HepG2 (cell line): ENCODE results near the gene KCTD13. TPM values are rescaled to one million over a fixed set of nuclear protein-coding genes. Genes with fewer than 3 reads are reported as not detected.

Experiments
- HHEX ChIP-seq: IDR thresholded peaks from 2 replicates; pipeline ENCODE4 v1.6.1; 2016; ENCODE audit warnings: control low read depth
- HNRNPK ChIP-seq: fragments of 200-400 bp; formaldehyde crosslinking; IDR thresholded peaks from 2 replicates; pipeline ENCODE4 v1.6.1; 2018; ENCODE audit warnings: low read length, low read depth, moderate library complexity, mild to moderate bottlenecking; ENCODE audit not compliant: poor library complexity, severe bottlenecking
- HOXA3 ChIP-seq: sonication (generic); formaldehyde crosslinking; IDR thresholded peaks from 2 replicates; pipeline ENCODE4 v1.5.0; 2020; ENCODE audit warnings: missing genetic modification reagents
- KLF11 ChIP-seq: IDR thresholded peaks from 2 replicates; pipeline ENCODE4 v1.6.1; 2016; ENCODE audit warnings: missing compliant biosample characterization
- RAD21 ChIP-seq: fragments of 450-650 bp; formaldehyde crosslinking; IDR thresholded peaks from 2 replicates; pipeline ENCODE4 v1.5.0; 2020; ENCODE audit warnings: mild to moderate bottlenecking
- RBAK ChIP-seq: sonication (generic); formaldehyde crosslinking; IDR thresholded peaks from 2 replicates; pipeline ENCODE4 v1.5.1; 2020; ENCODE audit warnings: mild to moderate bottlenecking, missing genetic modification reagents
- REPIN1 ChIP-seq: sonication (generic); formaldehyde crosslinking; IDR thresholded peaks from 2 replicates; pipeline ENCODE4 v1.8.0; 2022; ENCODE audit warnings: missing genetic modification reagents, low read depth, mild to moderate bottlenecking, borderline replicate concordance
- RXRB ChIP-seq: IDR thresholded peaks from 2 replicates; pipeline ENCODE4 v1.6.1; 2016; ENCODE audit warnings: borderline replicate concordance, missing genetic modification reagents, missing compliant biosample characterization
- SNAI1 ChIP-seq: sonication (generic); formaldehyde crosslinking; IDR thresholded peaks from 2 replicates; pipeline ENCODE4 v1.5.0; 2020; ENCODE audit warnings: mild to moderate bottlenecking, missing genetic modification reagents, borderline replicate concordance
- USF2 ChIP-seq, 2 experiments: sonication (generic) in 1 of 2; formaldehyde crosslinking in 1 of 2; IDR thresholded peaks; 2 replicates each; pipeline versions ENCODE4 v1.5.1 to v1.6.1; 2011 to 2020; ENCODE audit warnings: borderline replicate concordance in 1 of 2, low read depth in 1 of 2, low read length in 1 of 2, mild to moderate bottlenecking in 1 of 2, missing genetic modification reagents in 1 of 2, moderate library complexity in 1 of 2
- ZBTB20 ChIP-seq: sonication (generic); formaldehyde crosslinking; IDR thresholded peaks from 2 replicates; pipeline ENCODE4 v1.8.1; 2023; ENCODE audit warnings: missing genetic modification reagents, low read depth, mild to moderate bottlenecking, borderline replicate concordance
- ZBTB21 ChIP-seq: sonication (generic); formaldehyde crosslinking; IDR thresholded peaks from 2 replicates; pipeline ENCODE4 v1.4.0; 2020; ENCODE audit warnings: missing genetic modification reagents
- ZBTB39 ChIP-seq: sonication (generic); formaldehyde crosslinking; IDR thresholded peaks from 2 replicates; pipeline ENCODE4 v1.5.0; 2020; ENCODE audit warnings: missing genetic modification reagents
- ZFP41 ChIP-seq: sonication (generic); formaldehyde crosslinking; IDR thresholded peaks from 2 replicates; pipeline ENCODE4 v1.4.0; 2020; ENCODE audit warnings: mild to moderate bottlenecking, missing genetic modification reagents, borderline replicate concordance
- ZNF678 ChIP-seq: sonication (generic); formaldehyde crosslinking; IDR thresholded peaks from 2 replicates; pipeline ENCODE4 v1.4.0; 2020; ENCODE audit warnings: mild to moderate bottlenecking, missing genetic modification reagents
- polyA plus RNA-seq, 8 experiments: library from polyadenylated mRNA; depleted of rRNA in 3 of 8; stranded (reverse) in 7 of 8; unstranded in 1 of 8; fragments of >200 nt; fragmentation: Illumina TruSeq in 4 of 8; extraction: Trizol in 4 of 8; gene quantifications; 2 replicates each; pipeline versions ENCODE4 v1.2.1 to v1.2.3, GENCODE V29; 2011 to 2016; ENCODE audit warnings: low read depth in 4 of 8, missing spikeins in 1 of 8, mixed read lengths in 1 of 8; ENCODE audit not compliant: insufficient read depth in 1 of 8
- total RNA-seq, 5 experiments: library from RNA; depleted of rRNA; stranded (reverse); fragments of >200 nt; fragmentation: Illumina TruSeq; extraction: Trizol; gene quantifications; 2 replicates each; pipeline ENCODE4 v1.2.3, GENCODE V29; 2016; ENCODE audit warnings: low read depth in 1 of 5

The KCTD13 gene
- total and polyA plus RNA-seq, 2 of the 13 experiments (the other 11 are each of a cell fraction or from before 2014, with no cell fraction given): 6.3 to 14.7 TPM

GRCh38 chr16:29973384-29974246, 47.6 kb upstream of the KCTD13 start, which contains the start of gene TAOK2 (continued):
- TF ChIP-seq ZBTB21 (CRISPR knock-in tag): peak; percentile 13; the same call in 1 of the 2 replicates
- TF ChIP-seq RAD21 (CRISPR knock-in tag): peak; percentile 5
- peak; percentile 72; the same call in 1 of the 2 replicates for TF ChIP-seq ZNF678 (CRISPR knock-in tag)
- TF ChIP-seq ZFP41 (CRISPR knock-in tag): no peak; the same call in 1 of the 2 replicates
- TF ChIP-seq HHEX (CRISPR knock-in tag): no peak
- peak; percentile 73 for TF ChIP-seq ZBTB20 (CRISPR knock-in tag)
- no peak for TF ChIP-seq ZBTB39
- peak; percentile 49; the same call in 1 of the 2 replicates for TF ChIP-seq RXRB
- peak; percentile 86; the same call in 1 of the 2 replicates for TF ChIP-seq SNAI1 (CRISPR knock-in tag)
- no peak for TF ChIP-seq RBAK (CRISPR knock-in tag)
- no peak for TF ChIP-seq KLF11 (CRISPR knock-in tag)
- no peak for TF ChIP-seq USF2 (IDR thresholded peaks at IDR 0.05; ENCODE audit: low read depth, low read length)
- no peak for TF ChIP-seq USF2 (CRISPR knock-in tag; IDR thresholded peaks at IDR 0.05; ENCODE audit: borderline replicate concordance)
- TF ChIP-seq HNRNPK: peak; percentile 89
- TF ChIP-seq HOXA3 (CRISPR knock-in tag): peak; percentile 87
- peak; percentile 98 for TF ChIP-seq REPIN1
